ENCODE results near the gene ZC3HAV1L. TPM values are rescaled to one million over a fixed set of nuclear protein-coding genes. Genes with fewer than 3 reads are reported as not detected.

The ZC3HAV1L gene
- total and polyA plus RNA-seq, 7 donors, result 0.92 to 27.7 (median 14.4) TPM; not detected in 1

GRCh38 chr7:139066315-139066714, 30.5 kb upstream of the ZC3HAV1L start:
- Histone ChIP-seq H3K9me3 (no peaks in the 10 kb centered on the region), H3K27ac (no peak overlapping the region), H3K4me1 (no peaks in the 10 kb centered on the region), H3K36me3 (peaks cover 7 to 84% (median 35%) of the 10 kb centered on the region in 4 donors), H3K27me3 (no peaks in the 10 kb centered on the region), H3K4me3 (no peak overlapping the region)
- DNase-seq, result no peak
- intact Hi-C loops (cut with DNase I), result no loop called here
- WGBS, 2 donors, result 91 to 93% methylated on average over 9 of the region's 9 CpGs
- no peak for TF ChIP-seq POLR2A (IDR thresholded peaks at IDR 0.05)

- intact Hi-C loops (cut with DNase I), result no loop called here
- 81 to 82% methylated on average over 11 of the region's 11 CpGs for WGBS, 2 donors
- H3K27ac ChIP-seq, result no peak overlapping the region
- H3K9me3 ChIP-seq, result no peaks in the 10 kb centered on the region
- TF ChIP-seq, protein P1, sequence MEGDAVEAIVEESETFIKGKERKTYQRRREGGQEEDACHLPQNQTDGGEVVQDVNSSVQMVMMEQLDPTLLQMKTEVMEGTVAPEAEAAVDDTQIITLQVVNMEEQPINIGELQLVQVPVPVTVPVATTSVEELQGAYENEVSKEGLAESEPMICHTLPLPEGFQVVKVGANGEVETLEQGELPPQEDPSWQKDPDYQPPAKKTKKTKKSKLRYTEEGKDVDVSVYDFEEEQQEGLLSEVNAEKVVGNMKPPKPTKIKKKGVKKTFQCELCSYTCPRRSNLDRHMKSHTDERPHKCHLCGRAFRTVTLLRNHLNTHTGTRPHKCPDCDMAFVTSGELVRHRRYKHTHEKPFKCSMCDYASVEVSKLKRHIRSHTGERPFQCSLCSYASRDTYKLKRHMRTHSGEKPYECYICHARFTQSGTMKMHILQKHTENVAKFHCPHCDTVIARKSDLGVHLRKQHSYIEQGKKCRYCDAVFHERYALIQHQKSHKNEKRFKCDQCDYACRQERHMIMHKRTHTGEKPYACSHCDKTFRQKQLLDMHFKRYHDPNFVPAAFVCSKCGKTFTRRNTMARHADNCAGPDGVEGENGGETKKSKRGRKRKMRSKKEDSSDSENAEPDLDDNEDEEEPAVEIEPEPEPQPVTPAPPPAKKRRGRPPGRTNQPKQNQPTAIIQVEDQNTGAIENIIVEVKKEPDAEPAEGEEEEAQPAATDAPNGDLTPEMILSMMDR (IDR thresholded peaks at IDR 0.05), result no peak
- TF ChIP-seq POLR2AphosphoS5 (IDR thresholded peaks at IDR 0.05), result no peak
- no peak for TF ChIP-seq EP300 (IDR thresholded peaks at IDR 0.05)
- TF ChIP-seq POLR2A (IDR thresholded peaks at IDR 0.05), result no peak
- H3K36me3 ChIP-seq, result peaks cover 9 to 94% (median 41%) of the 10 kb centered on the region in 4 donors
- no peaks in the 10 kb centered on the region for H3K4me1 ChIP-seq
- no peaks in the 10 kb centered on the region for H3K27me3 ChIP-seq
- no peak overlapping the region for H3K4me3 ChIP-seq
- no peak for DNase-seq
Measured at GRCh38 chr7:139065323-139065722, 29.5 kb upstream of the ZC3HAV1L start.

GRCh38 chr7:139061416-139061815, 25.6 kb upstream of the ZC3HAV1L start:
- Histone ChIP-seq H3K9me3 (no peaks in the 10 kb centered on the region), H3K4me1 (no peaks in the 10 kb centered on the region), H3K4me3 (no peak overlapping the region), H3K27ac (no peak overlapping the region), H3K27me3 (no peaks in the 10 kb centered on the region), H3K36me3 (peaks cover 3 to 86% (median 29%) of the 10 kb centered on the region in 4 donors)
- TF ChIP-seq, protein P1 (IDR thresholded peaks at IDR 0.05), result no peak
- TF ChIP-seq EP300 (IDR thresholded peaks at IDR 0.05) (no peak), POLR2AphosphoS5 (IDR thresholded peaks at IDR 0.05) (no peak), POLR2A (IDR thresholded peaks at IDR 0.05) (no peak)
- intact Hi-C loops (cut with DNase I), result no loop called here
- WGBS, 2 donors, result 78 to 83% methylated on average over 5 of the region's 5 CpGs
- no peak for DNase-seq

GRCh38 chr7:139060695-139061237, 24.9 kb upstream of the ZC3HAV1L start:
- no peak for DNase-seq
- WGBS, 2 donors, result 80 to 87% methylated on average over 5 of the region's 5 CpGs
- intact Hi-C loops (cut with DNase I), result no loop called here

DNA sequence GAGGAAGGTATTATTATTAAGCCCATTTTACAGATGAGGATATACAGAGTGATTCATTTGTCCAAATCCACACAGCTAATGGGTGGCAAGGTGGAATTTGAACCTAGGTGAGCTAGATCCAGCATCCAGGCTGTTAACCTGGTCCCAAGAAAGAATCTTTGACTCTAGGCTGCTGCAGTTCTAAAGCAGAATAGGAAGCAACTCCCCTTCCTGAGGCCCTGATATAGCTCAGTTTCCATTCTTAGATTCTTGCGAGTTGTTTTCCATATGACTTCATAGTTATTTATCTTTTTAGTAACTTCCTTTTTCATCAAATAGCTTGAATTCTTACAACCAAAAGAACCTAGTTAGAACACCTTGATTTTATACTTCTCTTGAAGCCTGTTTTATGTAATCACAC, 24.1 kb upstream of the ZC3HAV1L start:
- Histone ChIP-seq H3K4me3 (no peak overlapping the region), H3K27ac (no peak overlapping the region), H3K36me3 (peaks cover 3 to 85% (median 27%) of the 10 kb centered on the region in 4 donors), H3K9me3 (no peaks in the 10 kb centered on the region), H3K27me3 (no peaks in the 10 kb centered on the region), H3K4me1 (no peaks in the 10 kb centered on the region)
- intact Hi-C loops (cut with DNase I), result no loop called here
- no peak for DNase-seq
- 58 to 91% methylated on average over 1 of the region's 1 CpG for whole genome bisulfite sequencing, 2 donors
- TF ChIP-seq, protein P1 (IDR thresholded peaks at IDR 0.05), result no peak

More at GRCh38 chr7:139060695-139061237, 24.9 kb upstream of the ZC3HAV1L start:
- no peak overlapping the region for H3K4me3 ChIP-seq
- H3K9me3 ChIP-seq, result no peaks in the 10 kb centered on the region
- no peaks in the 10 kb centered on the region for H3K27me3 ChIP-seq
- no peaks in the 10 kb centered on the region for H3K4me1 ChIP-seq
- H3K27ac ChIP-seq, result no peak overlapping the region
- TF ChIP-seq EP300 (IDR thresholded peaks at IDR 0.05) (no peak), POLR2AphosphoS5 (IDR thresholded peaks at IDR 0.05) (no peak), POLR2A (IDR thresholded peaks at IDR 0.05) (no peak)
- TF ChIP-seq, protein P1 (IDR thresholded peaks at IDR 0.05), result no peak
- H3K36me3 ChIP-seq, result peaks cover 3 to 86% (median 23%) of the 10 kb centered on the region in 4 donors
